Ishikawa (cell line): Measurements from ENCODE around the gene DNAH8.

Source experiments
- CEBPB ChIP-seq: IDR thresholded peaks from 2 replicates; pipeline ENCODE4 v1.6.1; 2012
- CREB1 ChIP-seq: IDR thresholded peaks from 2 replicates; pipeline ENCODE4 v1.6.1; 2012; ENCODE audit warnings: low read depth
- EGR1 ChIP-seq: IDR thresholded peaks from 2 replicates; pipeline ENCODE4 v1.6.1; 2012
- EP300 ChIP-seq: IDR thresholded peaks from 2 replicates; pipeline ENCODE4 v1.6.1; 2012; ENCODE audit warnings: borderline replicate concordance
- FOXM1 ChIP-seq: IDR thresholded peaks from 2 replicates; pipeline ENCODE4 v1.6.1; 2012; ENCODE audit warnings: low read depth, borderline replicate concordance
- NFIC ChIP-seq: IDR thresholded peaks from 2 replicates; pipeline ENCODE4 v1.6.1; 2012
- RAD21 ChIP-seq: IDR thresholded peaks from 2 replicates; pipeline ENCODE4 v1.6.1; 2012; ENCODE audit warnings: low read depth
- REST ChIP-seq: IDR thresholded peaks from 2 replicates; pipeline ENCODE4 v1.6.1; 2012; ENCODE audit warnings: low read depth, mild to moderate bottlenecking
- TAF1 ChIP-seq: IDR thresholded peaks from 2 replicates; pipeline ENCODE4 v1.6.1; 2012; ENCODE audit warnings: low read depth, mild to moderate bottlenecking
- TCF12 ChIP-seq: IDR thresholded peaks from 2 replicates; pipeline ENCODE4 v1.6.1; 2012; ENCODE audit warnings: low read depth
- TEAD4 ChIP-seq: IDR thresholded peaks from 2 replicates; pipeline ENCODE4 v1.6.1; 2012
- USF1 ChIP-seq: IDR thresholded peaks from 2 replicates; pipeline ENCODE4 v1.6.1; 2012
- YY1 ChIP-seq: IDR thresholded peaks from 2 replicates; pipeline ENCODE4 v1.6.1; 2012; ENCODE audit warnings: low read depth
- ZBTB7A ChIP-seq: IDR thresholded peaks from 2 replicates; pipeline ENCODE4 v1.6.1; 2012; ENCODE audit warnings: low read depth
- TF ChIP-seq, protein P1 (sequence below): IDR thresholded peaks from 2 replicates; pipeline ENCODE4 v1.6.1; 2012

DNAH8 gene

GRCh38 chr6:38678178-38678760 is 36.8 kb upstream of the DNAH8 start:
- no peak for TF ChIP-seq NFIC
- no peak for TF ChIP-seq FOXM1
- TF ChIP-seq RAD21: no peak
- no peak for TF ChIP-seq CEBPB
- TF ChIP-seq ZBTB7A: no peak
- no peak for TF ChIP-seq EGR1
- TF ChIP-seq YY1: no peak

GRCh38 chr6:38679668-38680067 is 35.4 kb upstream of the DNAH8 start:
- TF ChIP-seq CEBPB (no peak), RAD21 (no peak), CREB1 (no peak), EGR1 (no peak), REST (no peak), TAF1 (no peak), TEAD4 (no peak), USF1 (no peak), ZBTB7A (no peak), TCF12 (no peak)
- TF ChIP-seq, protein P1, sequence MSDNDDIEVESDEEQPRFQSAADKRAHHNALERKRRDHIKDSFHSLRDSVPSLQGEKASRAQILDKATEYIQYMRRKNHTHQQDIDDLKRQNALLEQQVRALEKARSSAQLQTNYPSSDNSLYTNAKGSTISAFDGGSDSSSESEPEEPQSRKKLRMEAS: no peak

GRCh38 chr6:38681850-38682249 is 33.3 kb upstream of the DNAH8 start:
- TF ChIP-seq REST (no peak), TAF1 (no peak), TCF12 (no peak), RAD21 (no peak)

- TF ChIP-seq EP300 (no peak), FOXM1 (no peak)
- TF ChIP-seq, protein P1: no peak
These were observed 30.9 kb upstream of the DNAH8 start for GRCh38 chr6:38684237-38684636.

DNA sequence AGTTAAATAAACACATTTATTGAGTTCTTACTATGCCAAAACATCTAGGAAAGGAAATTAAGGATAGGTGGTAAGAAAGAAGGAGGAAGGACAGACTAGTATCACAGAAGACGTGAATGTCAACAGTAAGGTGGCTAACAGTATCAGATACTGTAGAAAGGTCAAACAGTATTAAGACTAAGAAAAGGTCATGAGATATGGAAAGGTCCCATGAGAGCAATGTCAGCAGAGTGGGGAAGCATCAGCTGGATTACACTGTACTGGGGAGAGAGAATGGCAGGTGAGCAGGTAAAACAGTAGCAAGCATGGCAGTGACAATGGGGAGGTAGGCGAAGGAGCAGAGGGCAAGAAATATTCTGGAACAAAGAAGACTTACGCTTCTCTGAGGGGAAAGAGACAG is 30.2 kb upstream of the DNAH8 start:
- TF ChIP-seq TEAD4 (no peak), YY1 (no peak), REST (no peak), EGR1 (no peak), EP300 (no peak), CEBPB (no peak), FOXM1 (no peak), CREB1 (no peak), USF1 (no peak), ZBTB7A (no peak), TCF12 (no peak)
- TF ChIP-seq, protein P1: no peak
